Lower leg skin (tissue), 4 donors: ENCODE measurements around the gene IP6K1. TPM values are rescaled to one million over a fixed set of nuclear protein-coding genes. Genes with fewer than 3 reads are reported as not detected.

ENCODE experiments used
- DNase-seq, 2 donors: peaks; one replicate each; pipeline ENCODE4 v3.0.0-alpha.2; 2019; ENCODE audit warnings: low spot score in 2 of 2
- H3K4me3 ChIP-seq: fragments of 200-600 bp; sonication (generic); 2 replicates; pipeline ENCODE4 v1.5.1; 2017; ENCODE audit warnings: mild to moderate bottlenecking, low read depth; ENCODE audit not compliant: poor library complexity, severe bottlenecking
- CTCF ChIP-seq, 3 donors: fragments of 450-650 bp; IDR thresholded peaks; one replicate each; pipeline ENCODE4 v1.5.1; 2016; ENCODE audit warnings: antibody characterized with exemption in 3 of 3, mild to moderate bottlenecking in 3 of 3, moderate library complexity in 2 of 3
- POLR2A ChIP-seq, 2 donors: fragments of 450-650 bp; IDR thresholded peaks; one replicate each; pipeline ENCODE4 v1.6.1; 2016 to 2017; ENCODE audit warnings: antibody characterized with exemption in 2 of 2, mild to moderate bottlenecking in 1 of 2, moderate library complexity in 1 of 2
- WGBS, 2 donors: methylation state at CpG; one replicate each; pipeline ENCODE4 v1.1.5; 2018; 5-methylcytosine and 5-hydroxymethylcytosine counted together
- intact Hi-C: fragments of 100-400 bp; cut with DNase I; formaldehyde crosslinking; loops from one replicate; pipeline ENCODE4 v1.15.0; 2023; ENCODE audit warnings: low total_unique reads
- total RNA-seq, 4 donors: library from RNA; depleted of rRNA; stranded (reverse); fragments of >200 nt; gene quantifications; one replicate each; pipeline ENCODE4 v1.1.0, GENCODE V29; 2016

The IP6K1 gene
- total RNA-seq, 4 donors from 2014 or later, result 44.1 to 56.5 (median 51.6) TPM

- DNase-seq, result peak; percentile 59 to 91
- intact Hi-C loops, result loop anchor here (5.0 kb wide), 1 partner anchor 34 kb away; no protein-coding TSS in a partner anchor
Observed at GRCh38 chr3:49803465-49804140, 17.3 kb upstream of the IP6K1 start.

GRCh38 chr3:49802719-49803464 is 16.6 kb upstream of the IP6K1 start, which contains the start of gene INKA1:
Gene INKA1 (plus strand): TSS chr3:49803261. CDS start chr3:49803393, 132 bp downstream.
- intact Hi-C loops, result loop anchor here (5.0 kb wide), 1 partner anchor 34 kb away; no protein-coding TSS in a partner anchor
- DNase-seq, result peak; percentile 88 to 98
- 0% methylated on average over 7 to 34 of the region's 71 CpGs for WGBS, 2 donors
- H3K4me3 ChIP-seq, result peak within 1 kb of the TSS; percentile 76
- TF ChIP-seq POLR2A (IDR thresholded peaks at IDR 0.05) (no peak), CTCF (IDR thresholded peaks at IDR 0.05) (peak in 1 of 3 donors; percentile 83)

More at GRCh38 chr3:49803465-49804140, 17.3 kb upstream of the IP6K1 start:
- peak overlapping the region; percentile 76 for H3K4me3 ChIP-seq
- WGBS, 2 donors, result 0 to 1% methylated on average over 17 to 34 of the region's 41 CpGs
- TF ChIP-seq POLR2A (IDR thresholded peaks at IDR 0.05) (no peak), CTCF (IDR thresholded peaks at IDR 0.05) (no peak)

- TF ChIP-seq CTCF (IDR thresholded peaks at IDR 0.05), result no peak
- TF ChIP-seq POLR2A (IDR thresholded peaks at IDR 0.05), result no peak
- intact Hi-C loops, result loop anchor here (5.0 kb wide), 1 partner anchor 36 kb away; no protein-coding TSS in a partner anchor
- WGBS, 2 donors, result 92 to 94% methylated on average over 2 of the region's 2 CpGs
- no peak for DNase-seq
- H3K4me3 ChIP-seq, result no peak overlapping the region
Observed at GRCh38 chr3:49801160-49801559, 14.8 kb upstream of the IP6K1 start.

GRCh38 chr3:49799761-49800160 is 13.4 kb upstream of the IP6K1 start, which contains the start of gene CDHR4:
Gene CDHR4 (minus strand): TSS chr3:49799873. CDS start chr3:49799812, 61 bp downstream.
- intact Hi-C loops, result loop anchor here (5.0 kb wide), 1 partner anchor 38 kb away; no protein-coding TSS in a partner anchor
- no peak within 1 kb of the TSS for H3K4me3 ChIP-seq
- 45 to 51% methylated on average over 4 of the region's 4 CpGs for WGBS, 2 donors
- TF ChIP-seq POLR2A (IDR thresholded peaks at IDR 0.05) (no peak), CTCF (IDR thresholded peaks at IDR 0.05) (no peak)
- DNase-seq, result peak in 1 of 2 donors; percentile 46

GRCh38 chr3:49799105-49799504 is 12.8 kb upstream of the IP6K1 start:
- DNase-seq, result no peak
- WGBS, 2 donors, result 56 to 61% methylated on average over 1 of the region's 1 CpG
- no peak overlapping the region for H3K4me3 ChIP-seq
- TF ChIP-seq CTCF (IDR thresholded peaks at IDR 0.05) (no peak), POLR2A (IDR thresholded peaks at IDR 0.05) (no peak)
- intact Hi-C loops, result no loop called here
